Measurements from ENCODE around the gene ABCB6.

- TF ChIP-seq ZNF274 (IDR thresholded peaks at IDR 0.05; ENCODE audit: low read depth, low read length), result no peak
- TF ChIP-seq YY1 (IDR thresholded peaks at IDR 0.05; ENCODE audit: insufficient read depth, insufficient read length), result no peak
Observed at GRCh38 chr2:219213026-219213415, 5.7 kb downstream of the ABCB6 start.
